SK-N-SH (cell line): ENCODE measurements around the gene FGF22.

Experiments used
- CTCF ChIP-seq: fragments of 200-600 bp; sonication (generic); IDR thresholded peaks from 2 replicates; pipeline ENCODE4 v1.6.1; 2017; ENCODE audit warnings: antibody characterized with exemption, mild to moderate bottlenecking, moderate library complexity
- EZH2phosphoT487 ChIP-seq: fragments of 200-600 bp; sonication (generic); IDR thresholded peaks from 2 replicates; pipeline ENCODE4 v1.6.1; 2017; ENCODE audit warnings: low read depth, mixed run types, mild to moderate bottlenecking, antibody characterized with exemption, moderate library complexity, borderline replicate concordance
- GATA2 ChIP-seq: sonication (generic); formaldehyde crosslinking; IDR thresholded peaks from 2 replicates; pipeline ENCODE4 v1.5.0; 2020; ENCODE audit warnings: mild to moderate bottlenecking, missing genetic modification reagents
- JUND ChIP-seq: IDR thresholded peaks from 2 replicates; pipeline ENCODE4 v1.4.0; 2012
- POLR2AphosphoS5 ChIP-seq: IDR thresholded peaks from 2 replicates; pipeline ENCODE4 v1.6.1; 2012; ENCODE audit warnings: low read depth, low read length
- RAD21 ChIP-seq: IDR thresholded peaks from 2 replicates; pipeline ENCODE4 v1.6.1; 2012; ENCODE audit warnings: mild to moderate bottlenecking, low read length
- SIN3A ChIP-seq: IDR thresholded peaks from 2 replicates; pipeline ENCODE4 v1.6.1; 2012; ENCODE audit warnings: low read depth, mild to moderate bottlenecking, low read length, moderate library complexity, borderline replicate concordance
- TAF1 ChIP-seq: IDR thresholded peaks from 2 replicates; pipeline ENCODE4 v1.6.1; 2012; ENCODE audit warnings: low read depth, mild to moderate bottlenecking, low read length, moderate library complexity, borderline replicate concordance
- TF ChIP-seq, protein P1 (sequence below): IDR thresholded peaks from 2 replicates; pipeline ENCODE4 v1.6.1; 2012; ENCODE audit warnings: mild to moderate bottlenecking, low read depth, low read length, moderate library complexity
- TF ChIP-seq, protein P2 (sequence below): IDR thresholded peaks from 2 replicates; pipeline ENCODE4 v1.4.0; 2012; ENCODE audit warnings: low read depth

GRCh38 chr19:601790-602189, 37.9 kb upstream of the FGF22 start:
- no peak for TF ChIP-seq GATA2 (CRISPR knock-in tag)
- TF ChIP-seq RAD21, result no peak
- TF ChIP-seq CTCF, result no peak
- no peak for TF ChIP-seq JUND
- TF ChIP-seq TAF1, result no peak
- no peak for TF ChIP-seq POLR2AphosphoS5
- no peak for TF ChIP-seq SIN3A
- TF ChIP-seq EZH2phosphoT487, result no peak
- TF ChIP-seq, protein P1, sequence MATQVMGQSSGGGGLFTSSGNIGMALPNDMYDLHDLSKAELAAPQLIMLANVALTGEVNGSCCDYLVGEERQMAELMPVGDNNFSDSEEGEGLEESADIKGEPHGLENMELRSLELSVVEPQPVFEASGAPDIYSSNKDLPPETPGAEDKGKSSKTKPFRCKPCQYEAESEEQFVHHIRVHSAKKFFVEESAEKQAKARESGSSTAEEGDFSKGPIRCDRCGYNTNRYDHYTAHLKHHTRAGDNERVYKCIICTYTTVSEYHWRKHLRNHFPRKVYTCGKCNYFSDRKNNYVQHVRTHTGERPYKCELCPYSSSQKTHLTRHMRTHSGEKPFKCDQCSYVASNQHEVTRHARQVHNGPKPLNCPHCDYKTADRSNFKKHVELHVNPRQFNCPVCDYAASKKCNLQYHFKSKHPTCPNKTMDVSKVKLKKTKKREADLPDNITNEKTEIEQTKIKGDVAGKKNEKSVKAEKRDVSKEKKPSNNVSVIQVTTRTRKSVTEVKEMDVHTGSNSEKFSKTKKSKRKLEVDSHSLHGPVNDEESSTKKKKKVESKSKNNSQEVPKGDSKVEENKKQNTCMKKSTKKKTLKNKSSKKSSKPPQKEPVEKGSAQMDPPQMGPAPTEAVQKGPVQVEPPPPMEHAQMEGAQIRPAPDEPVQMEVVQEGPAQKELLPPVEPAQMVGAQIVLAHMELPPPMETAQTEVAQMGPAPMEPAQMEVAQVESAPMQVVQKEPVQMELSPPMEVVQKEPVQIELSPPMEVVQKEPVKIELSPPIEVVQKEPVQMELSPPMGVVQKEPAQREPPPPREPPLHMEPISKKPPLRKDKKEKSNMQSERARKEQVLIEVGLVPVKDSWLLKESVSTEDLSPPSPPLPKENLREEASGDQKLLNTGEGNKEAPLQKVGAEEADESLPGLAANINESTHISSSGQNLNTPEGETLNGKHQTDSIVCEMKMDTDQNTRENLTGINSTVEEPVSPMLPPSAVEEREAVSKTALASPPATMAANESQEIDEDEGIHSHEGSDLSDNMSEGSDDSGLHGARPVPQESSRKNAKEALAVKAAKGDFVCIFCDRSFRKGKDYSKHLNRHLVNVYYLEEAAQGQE, result no peak
- TF ChIP-seq, protein P2, sequence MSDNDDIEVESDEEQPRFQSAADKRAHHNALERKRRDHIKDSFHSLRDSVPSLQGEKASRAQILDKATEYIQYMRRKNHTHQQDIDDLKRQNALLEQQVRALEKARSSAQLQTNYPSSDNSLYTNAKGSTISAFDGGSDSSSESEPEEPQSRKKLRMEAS, result no peak
